Natural killer cell (primary cell): ENCODE data around the gene ABCC4. TPM values are rescaled to one million over a fixed set of nuclear protein-coding genes. Genes with fewer than 3 reads are reported as not detected.

Experiments
- ATAC-seq, 3 donors: fragments of 150-1000 bp in 2 of 3; fragments of 200-7000 bp in 1 of 3; cut with Tn5 transposase; 1 replicate in 1 of 3; 2 replicates in 2 of 3; pipeline ENCODE4 v1.10.0; 2021; ENCODE audit warnings: mild to moderate bottlenecking in 2 of 3, moderate library complexity in 2 of 3
- DNase-seq, 2 donors: peaks; one replicate each; pipeline versions ENCODE4 v3.0.0 to v3.0.0-alpha.2; 2013 to 2021; ENCODE audit warnings: mixed read lengths in 1 of 2
- H3K27ac ChIP-seq: one replicate; pipeline ENCODE4 v1.5.1; 2013; ENCODE audit warnings: mild to moderate bottlenecking, low read length
- H3K27me3 ChIP-seq: one replicate; pipeline ENCODE4 v1.6.1; 2013; ENCODE audit warnings: low read length; ENCODE audit not compliant: control insufficient read depth, insufficient read depth
- H3K36me3 ChIP-seq: one replicate; pipeline ENCODE4 v1.6.1; 2013; ENCODE audit warnings: low read length; ENCODE audit not compliant: control insufficient read depth, insufficient read depth
- H3K4me1 ChIP-seq: one replicate; pipeline ENCODE4 v1.6.1; 2013; ENCODE audit warnings: low read length; ENCODE audit not compliant: control insufficient read depth, insufficient read depth
- H3K4me3 ChIP-seq: one replicate; pipeline ENCODE4 v1.5.1; 2013; ENCODE audit warnings: low read length
- H3K9me3 ChIP-seq: one replicate; pipeline ENCODE4 v1.6.1; 2013; ENCODE audit warnings: low read length; ENCODE audit not compliant: control insufficient read depth, insufficient read depth
- H3K27ac Mint-ChIP-seq, 2 donors: one replicate each; pipeline ENCODE4 v1.8.0; 2022; ENCODE audit warnings: mild to moderate bottlenecking in 2 of 2, mixed read lengths in 2 of 2, moderate library complexity in 1 of 2
- H3K27me3 Mint-ChIP-seq, 2 donors: one replicate each; pipeline ENCODE4 v1.8.0; 2022; ENCODE audit warnings: low read depth in 2 of 2, mixed read lengths in 2 of 2
- H3K36me3 Mint-ChIP-seq: one replicate; pipeline ENCODE4 v1.8.0; 2022; ENCODE audit warnings: mixed read lengths
- H3K4me1 Mint-ChIP-seq, 2 donors: one replicate each; pipeline ENCODE4 v1.8.0; 2022; ENCODE audit warnings: mixed read lengths in 2 of 2
- H3K4me3 Mint-ChIP-seq: one replicate; pipeline ENCODE4 v1.8.0; 2022; ENCODE audit warnings: mild to moderate bottlenecking, moderate library complexity, mixed read lengths
- H3K9me3 Mint-ChIP-seq, 2 donors: one replicate each; pipeline ENCODE4 v1.8.0; 2022; ENCODE audit warnings: mixed read lengths in 2 of 2
- CTCF ChIP-seq: fragments of 200-600 bp; IDR thresholded peaks from one replicate; pipeline ENCODE4 v1.8.0; 2022; ENCODE audit warnings: antibody characterized with exemption
- WGBS: methylation state at CpG from one replicate; pipeline ENCODE4 v1.1.7; 2013; ENCODE audit warnings: missing lambda C conversion rate; ENCODE audit not compliant: insufficient coverage; 5-methylcytosine and 5-hydroxymethylcytosine counted together
- intact Hi-C: fragments of 100-400 bp; cut with micrococcal nuclease; formaldehyde crosslinking; loops from one replicate; pipeline ENCODE4 v1.14.2; 2022
- total RNA-seq, 4 donors: library from RNA; stranded (reverse); fragments of 120-200 nt in 1 of 4; gene quantifications; one replicate each; pipeline versions ENCODE4 v1.2.3 to v1.2.4, GENCODE V29; 2013 to 2022

ABCC4 gene
- total RNA-seq, 3 donors from 2014 or later (not counting 1 experiment from before 2014, with no cell fraction given) = 4.8 to 10.3 (median 6.5) TPM

- Mint-ChIP-seq H3K9me3 (no peaks in the 10 kb centered on the region), H3K27me3 (peaks cover 18 to 23% of the 10 kb centered on the region in 2 donors), H3K36me3 (no peaks in the 10 kb centered on the region), H3K4me1 (no peaks in the 10 kb centered on the region), H3K27ac (no peak overlapping the region), H3K4me3 (no peak overlapping the region)
- H3K4me1 ChIP-seq = no peaks in the 10 kb centered on the region
- TF ChIP-seq CTCF = no peak
- H3K9me3 ChIP-seq = no peaks in the 10 kb centered on the region
- no peak for DNase-seq
- H3K4me3 ChIP-seq = no peak overlapping the region
- intact Hi-C loops = no loop called here
- no peaks in the 10 kb centered on the region for H3K36me3 ChIP-seq
- ATAC-seq = no peak
- peaks cover 5% of the 10 kb centered on the region for H3K27me3 ChIP-seq
- no peak overlapping the region for H3K27ac ChIP-seq
These were observed 296.0 kb downstream of the ABCC4 start for GRCh38 chr13:95005300-95005699.

- ATAC-seq (no peak), DNase-seq (no peak)
- H3K36me3 ChIP-seq = no peaks in the 10 kb centered on the region
- Mint-ChIP-seq H3K4me1 (no peaks in the 10 kb centered on the region), H3K27ac (no peak overlapping the region), H3K36me3 (no peaks in the 10 kb centered on the region), H3K9me3 (no peaks in the 10 kb centered on the region), H3K27me3 (peaks cover 18 to 27% of the 10 kb centered on the region in 2 donors), H3K4me3 (no peak overlapping the region)
- TF ChIP-seq CTCF = no peak
- no peak overlapping the region for H3K4me3 ChIP-seq
- no peaks in the 10 kb centered on the region for H3K4me1 ChIP-seq
- H3K27me3 ChIP-seq = peaks cover 5% of the 10 kb centered on the region
- 11% methylated on average over 40 of the region's 41 CpGs for WGBS
- H3K9me3 ChIP-seq = no peaks in the 10 kb centered on the region
- intact Hi-C loops = no loop called here
- no peak overlapping the region for H3K27ac ChIP-seq
These were observed 298.0 kb downstream of the ABCC4 start for GRCh38 chr13:95003019-95003813.

GRCh38 chr13:95002126-95002525, 299.1 kb downstream of the ABCC4 start:
- no peaks in the 10 kb centered on the region for H3K9me3 Mint-ChIP-seq
- no peak for ATAC-seq
- DNase-seq = no peak
- peaks cover 18 to 27% of the 10 kb centered on the region in 2 donors for H3K27me3 Mint-ChIP-seq
- no peak overlapping the region for H3K27ac Mint-ChIP-seq
- Histone ChIP-seq H3K4me3 (no peak overlapping the region), H3K4me1 (no peaks in the 10 kb centered on the region), H3K36me3 (no peaks in the 10 kb centered on the region), H3K27me3 (peaks cover 5% of the 10 kb centered on the region), H3K27ac (no peak overlapping the region), H3K9me3 (no peaks in the 10 kb centered on the region)
- no peak overlapping the region for H3K4me3 Mint-ChIP-seq
- no peaks in the 10 kb centered on the region for H3K4me1 Mint-ChIP-seq
- 94% methylated on average over 6 of the region's 8 CpGs for WGBS
- H3K36me3 Mint-ChIP-seq = no peaks in the 10 kb centered on the region
- intact Hi-C loops = no loop called here
- no peak for TF ChIP-seq CTCF

- no peak overlapping the region for H3K27ac ChIP-seq
- H3K27me3 ChIP-seq = peaks cover 5% of the 10 kb centered on the region
- Mint-ChIP-seq H3K9me3 (no peaks in the 10 kb centered on the region), H3K36me3 (no peaks in the 10 kb centered on the region), H3K27ac (no peak overlapping the region), H3K4me3 (no peak overlapping the region), H3K4me1 (no peaks in the 10 kb centered on the region), H3K27me3 (peaks cover 22 to 27% of the 10 kb centered on the region in 2 donors)
- WGBS = no CpG with 5 or more reads among the region's 2 CpGs
- intact Hi-C loops = no loop called here
- H3K9me3 ChIP-seq = no peaks in the 10 kb centered on the region
- DNase-seq = no peak
- no peak for TF ChIP-seq CTCF
- H3K4me3 ChIP-seq = no peak overlapping the region
- no peaks in the 10 kb centered on the region for H3K4me1 ChIP-seq
- H3K36me3 ChIP-seq = no peaks in the 10 kb centered on the region
- ATAC-seq = no peak
These were observed 301.4 kb downstream of the ABCC4 start for GRCh38 chr13:94999871-95000270.
